DMS 273 treated with DMSO at 0.1 percent for 48 hours (cell line): Measurements from ENCODE around the gene TADA2B.
A peak's percentile ranks its signal among the peaks of the same experiment; 100 is the strongest.

Source experiments
- DNase-seq: peaks from one replicate; lab custom pipeline; 2025; lab: John Stamatoyannopoulos, UW

The TADA2B gene

DNA sequence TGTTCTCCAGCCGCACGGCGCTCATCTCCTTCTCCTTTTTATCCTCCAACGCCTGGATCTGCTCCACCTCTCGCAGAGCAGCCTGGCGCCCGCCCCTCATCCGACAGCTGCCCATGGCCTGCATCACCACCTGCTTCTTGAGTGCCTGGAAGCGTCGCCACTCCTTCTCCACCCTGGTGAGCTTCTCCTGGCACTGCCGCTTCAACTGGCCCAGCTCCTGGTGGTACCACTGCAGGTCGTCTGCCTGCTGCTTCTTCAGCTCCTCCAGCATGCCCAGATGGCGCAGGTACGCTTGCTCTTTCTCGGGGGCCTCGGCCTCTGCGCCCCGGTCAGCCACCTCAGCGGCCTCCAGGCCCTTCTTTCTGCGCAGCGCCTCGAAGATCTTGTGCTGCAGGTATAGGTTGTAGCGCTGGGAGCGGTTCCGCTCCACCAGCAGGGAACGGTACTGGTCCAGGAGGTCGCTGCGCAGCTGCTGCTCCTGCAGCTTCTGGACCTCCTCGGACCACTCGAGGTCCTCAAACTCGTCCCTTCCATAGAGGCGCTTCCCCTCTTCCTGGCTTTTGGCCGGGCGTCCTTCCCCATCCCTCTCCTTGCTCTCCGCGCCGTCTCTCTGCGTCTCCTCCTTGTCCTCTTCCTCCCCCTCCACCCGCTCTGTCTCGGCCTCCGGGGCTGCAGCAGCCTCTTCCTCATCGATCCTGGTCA, 1.2 kb upstream of the TADA2B start:
- no peak for DNase-seq

DNA sequence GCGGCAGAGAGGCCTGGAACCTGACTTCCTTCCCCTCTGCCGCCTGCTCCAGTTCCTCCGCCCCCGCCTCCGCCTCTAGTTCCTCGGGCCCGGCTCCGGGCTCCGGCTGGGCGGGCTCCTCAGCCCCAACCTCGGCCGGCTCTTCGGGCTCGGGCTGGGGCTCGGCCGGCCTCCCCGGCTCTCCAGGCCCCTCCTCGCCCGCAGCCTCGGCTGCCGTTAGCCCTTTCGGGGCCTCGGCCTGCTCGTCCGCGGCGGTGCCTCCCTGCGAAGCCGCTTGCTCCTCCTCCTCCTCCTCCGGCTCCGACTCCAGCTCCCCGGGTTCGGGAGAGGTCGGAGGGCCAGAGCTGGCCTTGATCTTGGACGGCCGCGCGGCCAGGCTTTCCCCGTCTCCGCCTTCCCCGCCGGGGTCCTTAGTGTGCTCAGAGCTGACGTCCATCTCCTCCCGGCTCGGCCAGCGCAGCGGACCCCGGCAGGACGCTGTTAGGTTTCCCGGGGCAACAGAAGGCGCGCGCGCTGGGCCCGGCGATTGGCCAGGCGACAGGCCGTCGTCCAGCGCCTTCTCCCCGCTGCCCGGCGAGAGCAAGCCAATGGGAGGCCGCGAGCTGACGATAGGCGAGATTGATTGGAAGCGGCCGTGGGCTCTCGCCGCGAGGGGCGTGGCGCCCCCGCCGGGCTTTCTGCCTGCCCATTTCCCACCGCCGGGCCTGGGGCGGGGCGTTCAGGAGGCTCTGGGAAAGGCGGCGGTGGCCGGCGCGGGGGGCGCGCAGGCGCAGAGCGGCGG, 479 bp upstream of the TADA2B start:
- DNase-seq: peak; percentile 76

DNA sequence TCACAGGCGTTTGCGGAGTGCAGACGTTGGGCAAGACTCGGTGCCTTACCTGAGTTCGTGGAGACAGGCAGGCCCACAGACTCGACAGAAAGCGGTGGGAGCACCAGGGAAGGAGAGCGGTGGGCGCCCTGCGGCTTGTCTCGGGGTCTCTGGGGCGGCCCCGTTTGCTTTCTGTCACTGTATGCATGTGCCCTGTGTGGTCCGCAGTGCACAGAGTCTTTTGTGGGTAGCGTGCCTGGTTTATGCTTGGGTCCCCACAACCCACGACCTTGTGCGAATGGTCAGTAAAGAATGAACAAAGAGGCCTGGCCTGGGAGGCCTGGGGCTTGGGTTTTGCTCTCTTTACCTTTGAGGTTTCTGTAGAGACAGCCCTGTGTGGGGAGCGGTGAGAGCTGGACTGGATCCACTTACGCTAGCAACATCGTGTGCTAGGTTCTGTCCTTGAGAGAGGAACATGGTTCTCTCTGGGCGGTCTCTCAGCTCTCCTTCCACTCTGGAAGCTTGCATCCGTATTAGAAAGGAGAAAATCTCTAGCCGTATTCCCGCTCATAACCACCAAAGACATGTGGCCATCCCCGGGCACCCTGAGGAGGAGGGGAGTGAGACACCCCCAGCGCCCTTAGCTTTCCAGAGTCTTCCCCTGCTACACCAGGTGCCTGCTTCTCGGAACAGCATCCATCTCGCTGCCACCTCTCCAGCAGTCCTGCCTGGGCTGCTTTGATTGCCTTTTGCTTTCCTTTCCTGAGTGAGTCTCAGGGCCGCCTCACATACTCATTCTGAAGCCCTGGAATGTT, 1.2 kb downstream of the TADA2B start:
- no peak for DNase-seq

DNA sequence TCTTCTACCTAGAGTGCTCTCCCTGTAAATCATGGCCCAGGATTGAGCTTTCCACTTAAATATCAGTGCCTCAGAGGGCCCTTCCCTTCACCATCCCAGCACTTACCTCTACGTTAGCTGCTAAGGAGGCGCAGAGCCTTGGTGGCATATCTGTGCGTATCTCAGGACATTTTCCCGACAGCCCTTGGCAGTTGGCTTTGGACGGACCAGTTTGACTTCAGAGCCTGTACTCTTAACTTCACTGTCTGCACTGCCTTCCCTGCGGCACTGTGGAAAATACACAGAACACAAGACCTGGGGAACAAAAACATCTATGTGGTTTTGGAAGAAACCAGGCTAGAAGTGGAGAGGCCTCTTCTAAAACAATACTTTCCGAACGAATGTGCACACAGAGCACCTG, 2.4 kb downstream of the TADA2B start:
- DNase-seq: no peak

DNA sequence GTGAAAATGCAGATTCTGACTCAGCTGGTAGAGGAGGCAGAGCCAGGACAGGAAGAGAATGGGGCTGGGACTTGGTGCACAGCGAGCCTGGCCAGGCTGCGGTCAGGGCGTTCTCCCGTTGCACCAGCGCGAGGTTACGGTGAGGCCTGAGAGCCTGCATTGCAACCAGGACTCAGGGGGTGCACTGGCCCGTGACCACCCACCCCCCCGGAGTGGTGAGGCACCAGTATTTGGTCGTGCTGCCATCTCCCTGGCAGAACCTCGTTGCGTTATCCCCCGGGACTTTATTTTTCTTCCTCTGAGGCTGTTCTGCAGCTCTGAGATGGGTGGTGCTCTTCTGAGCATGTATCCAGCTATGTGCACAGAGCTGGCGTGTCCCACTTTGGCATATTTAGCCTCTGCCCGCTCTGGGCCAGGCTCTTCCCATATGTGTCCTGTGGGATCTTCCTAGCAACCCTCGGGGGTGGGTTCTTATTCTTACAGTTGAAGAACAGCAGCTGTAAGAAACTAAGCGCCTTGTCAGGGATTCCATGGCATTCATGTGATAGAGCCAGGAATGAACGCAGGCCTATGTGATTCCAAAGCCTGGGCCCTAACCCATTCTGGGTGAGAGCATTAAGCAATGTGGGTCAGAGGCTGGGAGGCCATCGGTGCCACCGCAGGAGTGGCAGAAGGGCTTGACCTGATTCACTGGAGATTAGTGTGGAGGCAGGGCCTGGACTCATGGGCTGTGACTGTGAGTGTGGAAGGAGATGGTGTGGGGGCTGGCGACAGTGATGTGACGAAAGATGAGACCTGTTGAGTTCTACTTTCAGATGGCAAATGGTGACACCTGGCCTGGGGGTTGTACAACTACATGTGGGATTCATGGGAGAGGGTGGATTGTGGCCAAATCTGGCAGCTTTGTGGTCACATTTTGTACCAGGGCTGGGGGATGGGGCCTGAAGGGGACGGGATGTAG, 3.1 kb downstream of the TADA2B start:
- DNase-seq: no peak

DNA sequence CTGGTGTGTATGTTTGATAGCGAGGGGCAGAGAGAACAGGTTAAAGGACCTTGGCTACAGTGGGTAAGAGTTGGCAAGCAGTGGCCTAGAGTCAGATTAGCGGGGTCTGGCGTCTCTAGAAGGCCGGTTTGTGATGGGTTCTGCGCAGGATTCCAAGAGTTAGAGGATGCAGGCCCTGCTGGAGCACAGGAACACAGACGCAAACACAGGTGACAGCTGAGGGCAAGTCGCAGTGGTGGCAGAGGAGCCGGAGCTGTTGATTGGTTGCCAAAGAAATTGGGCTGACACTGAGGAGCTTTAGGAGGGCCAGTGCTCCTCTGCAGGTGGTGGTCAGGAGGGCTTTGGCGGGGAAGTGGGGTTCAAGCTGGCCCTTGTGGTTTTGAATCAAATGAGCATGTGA, 3.8 kb downstream of the TADA2B start:
- no peak for DNase-seq

DNA sequence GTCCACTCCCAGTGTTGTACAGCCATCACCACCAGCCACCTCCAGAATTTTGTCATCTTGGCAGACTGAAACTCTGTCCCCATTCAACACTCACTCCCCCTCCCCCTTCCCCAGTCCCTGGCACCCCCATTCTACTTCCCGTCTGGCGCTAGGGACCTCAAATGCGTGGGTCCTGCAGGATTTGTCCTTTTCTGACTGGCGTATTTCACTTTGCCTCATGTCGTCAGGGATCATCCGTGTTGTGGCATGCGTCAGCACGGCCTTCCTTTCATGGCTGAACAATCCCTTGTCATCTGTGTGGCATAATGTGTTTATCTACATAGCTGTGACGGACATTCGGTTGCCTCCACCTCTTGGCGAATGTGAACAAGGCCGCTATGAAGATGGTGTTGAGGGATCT, 5.5 kb downstream of the TADA2B start:
- DNase-seq: no peak

DNA sequence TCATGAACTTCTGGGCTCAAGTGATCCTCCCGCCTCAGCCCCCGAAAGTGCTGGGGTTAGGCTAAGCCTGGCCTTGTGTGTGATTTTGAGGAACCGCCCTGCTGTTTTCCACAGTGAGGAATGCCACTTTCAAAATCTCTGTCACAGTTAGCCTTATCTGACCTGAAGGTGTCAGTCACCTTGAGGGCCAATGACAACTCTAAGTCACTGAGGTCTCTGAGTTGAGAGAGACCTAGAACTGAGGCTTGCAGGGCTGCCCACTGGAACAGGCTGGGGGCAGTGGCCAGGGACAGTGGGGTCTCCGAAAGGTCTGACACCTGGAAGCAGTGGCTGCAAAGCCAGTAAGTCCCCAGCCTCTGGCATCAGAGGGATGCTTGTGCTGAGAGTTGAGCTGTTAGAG, 6.1 kb downstream of the TADA2B start:
- no peak for DNase-seq

DNA sequence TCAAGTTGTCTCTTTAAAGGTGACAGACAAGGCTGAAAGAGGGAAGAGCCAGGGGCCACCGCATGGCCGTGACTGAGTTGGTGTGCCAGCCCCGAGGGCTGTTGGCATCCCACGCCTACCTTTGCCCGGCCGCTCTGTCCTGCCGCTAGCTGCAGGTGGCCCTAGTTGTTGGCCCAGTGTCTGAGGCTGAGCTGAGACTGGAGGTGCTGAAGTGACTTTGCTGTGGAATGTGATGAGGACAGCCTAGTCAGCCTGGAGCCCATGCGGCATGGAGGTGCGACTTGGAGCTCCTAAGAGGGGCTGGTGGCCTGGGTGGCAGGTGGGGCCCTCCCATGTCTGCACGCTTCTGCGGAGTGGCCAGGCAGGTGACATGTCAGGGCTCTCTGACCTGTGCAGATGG, 6.6 kb downstream of the TADA2B start:
- no peak for DNase-seq

DNA sequence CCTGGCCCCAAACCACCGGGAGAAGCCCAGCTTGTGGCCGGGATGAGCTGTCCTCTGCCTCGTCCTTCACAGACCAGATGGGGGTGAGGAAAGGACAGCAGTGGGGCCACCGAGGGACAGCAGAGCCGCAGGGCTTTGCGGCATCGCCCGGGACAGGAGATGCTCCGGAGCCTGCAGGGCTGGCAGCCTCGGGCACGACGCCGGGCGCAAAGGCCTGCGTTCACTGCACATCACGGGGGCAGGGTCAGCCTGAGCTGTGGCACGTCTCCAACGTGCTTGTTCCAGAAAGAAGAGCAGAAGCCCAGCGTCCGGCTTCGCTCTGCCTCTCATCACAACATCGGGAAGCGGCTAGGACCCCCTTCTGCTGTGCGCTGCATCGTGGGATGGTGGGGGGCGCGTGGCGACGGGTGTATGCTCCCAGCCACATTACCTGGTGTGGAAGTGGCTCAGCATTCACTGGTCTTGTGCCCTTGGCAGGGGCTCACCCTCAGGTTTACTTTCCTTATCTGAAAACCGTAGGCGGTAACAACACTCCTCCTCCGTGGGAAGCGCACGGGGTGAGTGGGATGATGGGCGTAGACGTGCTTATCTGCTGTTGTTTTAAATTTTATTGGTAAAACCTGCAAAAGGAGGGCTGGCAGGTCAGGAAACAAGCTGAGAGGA, 7.4 kb downstream of the TADA2B start:
- DNase-seq: no peak

DNA sequence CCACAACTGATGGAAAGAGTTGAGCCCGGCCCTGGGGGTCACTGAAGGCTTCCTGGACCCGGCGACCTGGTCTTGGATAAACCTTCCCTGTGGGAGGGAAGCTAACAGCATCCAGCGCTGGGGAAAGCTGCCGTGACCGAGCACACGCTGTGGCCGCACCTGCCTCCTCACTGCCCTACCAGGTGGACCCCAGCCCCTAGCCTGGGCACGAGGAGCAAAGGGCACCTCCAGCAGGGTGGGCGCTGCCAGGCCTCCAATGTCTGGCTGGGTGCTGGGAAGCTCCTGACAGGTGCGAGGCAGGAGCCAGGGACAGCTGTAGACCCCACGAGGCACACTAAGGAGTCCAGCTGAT, 7.9 kb downstream of the TADA2B start:
- no peak for DNase-seq

DNA sequence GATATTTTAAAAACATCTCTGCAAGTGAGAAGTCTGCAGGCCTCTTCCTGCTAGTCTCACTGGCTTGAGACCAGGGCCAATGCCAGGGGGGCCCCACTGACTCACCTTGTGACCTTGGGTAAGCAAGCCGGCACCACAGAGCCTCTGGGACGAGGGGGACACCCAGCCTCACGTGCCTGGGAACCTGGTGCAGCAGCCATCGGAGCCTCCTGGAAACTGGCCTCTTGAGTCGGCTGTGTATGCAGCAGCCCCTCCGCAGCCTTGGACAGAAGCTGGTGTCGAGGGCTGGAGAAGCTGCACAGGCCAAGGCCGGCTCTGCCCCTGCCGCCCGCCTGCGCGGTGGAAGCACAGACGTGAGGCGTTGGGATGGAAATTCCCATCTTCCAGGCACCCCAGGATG, 8.7 kb downstream of the TADA2B start:
- no peak for DNase-seq

DNA sequence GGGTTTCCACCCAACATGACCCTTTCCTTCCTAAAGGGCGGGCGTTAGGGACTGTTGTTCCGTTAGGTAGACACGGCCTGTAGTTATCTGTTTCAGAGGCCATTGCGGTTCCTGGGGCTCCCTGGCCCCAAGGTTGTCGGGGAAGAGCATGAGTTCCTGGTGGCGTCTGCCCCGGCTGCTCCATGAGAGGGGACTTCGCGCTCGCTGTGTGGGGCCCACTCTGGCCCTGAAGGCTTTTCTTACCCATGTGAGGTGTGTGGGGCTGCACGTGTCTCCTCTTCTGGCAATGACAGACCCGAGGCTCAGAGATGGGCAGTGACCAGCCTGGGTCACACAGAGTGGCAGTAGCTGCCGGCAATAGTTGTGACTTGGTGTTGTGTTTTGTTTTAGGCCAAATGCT, 9.1 kb downstream of the TADA2B start:
- DNase-seq: no peak

DNA sequence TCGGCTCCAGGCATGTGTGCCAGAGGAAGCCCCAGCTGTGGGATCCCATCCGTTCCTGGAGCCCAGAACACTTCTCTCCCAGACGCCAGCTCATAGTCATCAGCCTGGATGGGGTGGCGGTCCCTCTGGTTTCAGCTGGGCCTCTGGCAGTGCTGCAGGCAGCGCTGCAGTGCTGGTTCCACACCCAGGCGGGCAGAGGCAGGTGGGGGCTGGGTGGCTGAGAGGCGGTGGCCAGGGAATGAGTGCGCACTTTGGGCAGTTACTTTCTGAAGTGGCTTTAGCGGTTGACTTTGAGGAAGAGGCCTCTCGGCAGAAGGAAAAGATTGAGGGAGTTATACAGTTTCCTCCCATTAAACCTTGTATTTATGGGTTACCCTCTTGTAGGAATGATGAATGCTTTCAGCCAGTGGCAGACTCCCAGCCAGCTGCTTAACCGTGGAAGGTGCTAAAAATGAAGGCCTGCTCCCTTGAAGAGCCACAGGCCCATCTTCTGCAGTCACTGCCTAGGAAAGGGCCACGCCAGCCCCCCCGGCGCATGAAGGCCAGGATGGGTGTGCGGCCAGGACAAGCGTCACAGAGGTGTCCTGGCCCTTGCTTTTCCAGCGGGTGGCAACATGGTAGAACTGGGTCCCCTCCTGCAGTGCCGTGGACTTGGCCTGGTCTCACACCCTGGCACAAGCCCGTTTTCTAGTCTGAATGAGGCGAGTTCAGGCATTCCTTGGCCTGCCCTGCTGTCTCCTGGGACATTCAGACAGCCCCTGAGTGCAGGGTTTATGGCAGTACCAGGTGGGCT, 9.9 kb downstream of the TADA2B start:
- no peak for DNase-seq

DNA sequence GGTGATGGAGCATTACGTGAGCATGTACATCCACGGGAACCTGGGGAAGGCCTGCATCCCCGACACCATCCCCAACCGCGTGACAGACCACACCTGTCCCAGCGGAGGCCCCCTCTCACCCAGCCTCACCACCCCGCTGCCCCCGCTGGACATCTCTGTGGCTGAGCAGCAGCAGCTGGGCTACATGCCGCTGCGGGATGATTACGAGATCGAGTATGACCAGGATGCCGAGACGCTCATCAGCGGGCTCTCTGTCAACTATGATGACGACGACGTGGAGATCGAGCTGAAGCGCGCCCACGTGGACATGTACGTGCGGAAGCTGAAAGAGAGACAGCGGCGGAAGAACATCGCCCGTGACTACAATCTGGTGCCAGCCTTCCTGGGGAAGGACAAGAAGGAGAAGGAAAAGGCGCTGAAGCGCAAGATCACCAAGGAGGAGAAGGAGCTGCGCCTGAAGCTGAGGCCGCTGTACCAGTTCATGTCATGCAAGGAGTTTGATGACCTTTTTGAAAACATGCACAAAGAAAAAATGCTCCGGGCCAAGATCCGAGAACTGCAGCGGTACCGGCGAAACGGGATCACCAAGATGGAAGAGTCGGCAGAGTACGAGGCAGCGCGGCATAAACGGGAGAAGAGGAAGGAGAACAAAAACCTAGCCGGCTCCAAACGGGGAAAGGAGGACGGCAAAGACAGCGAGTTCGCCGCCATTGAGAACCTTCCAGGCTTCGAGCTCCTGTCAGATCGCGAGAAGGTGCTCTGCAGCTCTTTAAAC, 11.1 kb downstream of the TADA2B start:
- no peak for DNase-seq

DNA sequence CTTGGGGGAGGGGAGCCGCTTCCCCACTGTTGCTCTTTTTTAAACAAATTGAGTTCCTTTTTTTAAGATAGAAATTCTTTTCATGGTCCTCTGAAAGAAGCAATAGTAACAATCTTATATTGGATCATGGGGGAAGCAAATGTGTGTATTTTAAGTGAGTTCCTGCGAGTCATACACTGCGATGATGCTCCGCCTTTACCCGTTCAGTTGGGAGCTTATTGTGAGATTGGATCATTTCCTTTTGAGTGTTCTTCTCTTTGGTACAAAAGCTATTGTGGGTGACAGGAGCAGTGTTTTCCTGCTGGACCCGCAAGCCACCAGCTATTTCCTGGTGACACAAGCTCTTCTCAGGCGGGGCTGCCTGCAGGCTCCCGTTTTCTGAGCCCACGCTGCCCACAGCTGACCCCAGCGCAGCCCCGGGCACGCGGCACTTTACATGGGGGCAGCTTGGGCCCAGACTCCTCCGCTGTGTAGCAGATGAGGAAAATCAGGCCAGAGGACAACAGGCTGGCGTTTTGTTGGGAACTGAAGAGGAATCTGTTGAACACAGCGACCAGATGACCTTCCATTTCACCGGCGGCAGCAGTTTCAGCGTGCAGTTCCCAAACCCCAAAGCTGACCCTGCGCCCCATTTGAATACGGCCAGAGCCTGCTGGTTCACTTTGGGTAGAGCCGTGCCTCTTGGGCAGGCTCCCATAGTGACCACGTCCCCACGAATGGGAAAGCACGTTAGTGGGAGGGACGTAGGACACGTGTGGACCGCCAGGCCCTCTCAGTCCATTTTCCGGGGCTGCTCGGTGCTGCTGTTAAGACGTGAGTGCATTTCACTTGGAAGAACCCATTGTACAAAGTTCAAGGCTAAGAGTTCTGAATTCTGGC, 12.2 kb downstream of the TADA2B start:
- no peak for DNase-seq

DNA sequence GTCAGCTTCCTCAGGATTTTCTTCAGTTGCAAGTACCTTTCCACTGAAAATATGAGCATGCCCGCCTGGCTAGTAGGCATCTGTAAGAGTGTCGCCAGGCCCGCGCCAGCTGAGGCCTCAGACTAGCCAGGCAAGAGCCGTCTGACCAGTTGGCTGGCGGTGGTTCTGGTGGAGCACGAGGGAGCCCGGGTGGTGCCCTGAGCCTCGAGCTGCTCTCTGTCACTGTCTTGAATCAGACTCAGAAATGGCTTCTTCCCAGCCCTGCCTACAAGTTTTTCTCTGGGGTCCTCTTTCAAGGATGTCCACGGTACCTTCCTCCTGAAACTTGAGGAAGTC, 12.8 kb downstream of the TADA2B start:
- no peak for DNase-seq

DNA sequence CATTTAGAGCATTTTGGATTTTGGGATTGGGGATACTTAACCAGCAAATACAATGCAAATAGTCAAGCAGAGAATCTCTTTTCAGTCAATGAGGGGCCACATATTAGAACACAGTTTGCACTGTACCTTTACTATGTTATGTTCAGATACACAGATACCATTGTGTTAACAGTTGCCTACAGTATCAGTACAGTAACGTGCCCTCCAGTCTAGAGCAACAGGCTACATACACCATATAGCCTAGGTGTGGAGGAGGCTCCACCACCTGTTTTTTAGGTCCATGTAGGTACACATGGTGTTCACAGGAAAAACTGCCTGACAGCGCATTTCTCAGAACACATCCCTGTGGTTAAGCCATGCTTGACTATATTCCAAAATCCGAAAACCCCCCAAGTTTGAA, 15.6 kb downstream of the TADA2B start:
- DNase-seq: no peak

DNA sequence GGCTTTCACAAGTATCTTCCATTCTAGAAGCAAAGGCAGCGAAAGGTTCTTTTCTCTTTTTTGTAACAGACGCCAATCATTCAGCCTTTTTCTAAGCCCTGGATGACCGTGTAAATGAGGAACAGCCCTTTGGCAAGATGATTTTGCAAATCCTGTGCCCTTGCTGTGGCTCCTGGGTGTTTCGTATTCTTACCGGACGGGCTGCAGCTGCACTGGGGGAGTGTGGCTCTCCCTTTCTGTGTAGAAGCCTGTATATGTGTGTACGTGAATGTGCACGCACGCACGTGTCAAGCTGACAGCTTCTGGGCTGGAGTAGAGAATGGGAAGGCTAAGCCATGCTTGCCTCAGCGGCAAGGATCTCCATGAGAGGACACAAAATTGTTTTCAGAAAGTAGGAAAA, 16.5 kb downstream of the TADA2B start:
- DNase-seq: no peak
